HG02642 (cell line): ENCODE measurements around the gene SMARCAL1.

Source experiments
- ATAC-seq: cut with Tn5 transposase; IDR thresholded peaks from one replicate; pipeline ENCODE4 v1.9.1; 2021; ENCODE audit warnings: mild to moderate bottlenecking; ENCODE audit not compliant: unreplicated experiment, poor library complexity

SMARCAL1 gene

DNA sequence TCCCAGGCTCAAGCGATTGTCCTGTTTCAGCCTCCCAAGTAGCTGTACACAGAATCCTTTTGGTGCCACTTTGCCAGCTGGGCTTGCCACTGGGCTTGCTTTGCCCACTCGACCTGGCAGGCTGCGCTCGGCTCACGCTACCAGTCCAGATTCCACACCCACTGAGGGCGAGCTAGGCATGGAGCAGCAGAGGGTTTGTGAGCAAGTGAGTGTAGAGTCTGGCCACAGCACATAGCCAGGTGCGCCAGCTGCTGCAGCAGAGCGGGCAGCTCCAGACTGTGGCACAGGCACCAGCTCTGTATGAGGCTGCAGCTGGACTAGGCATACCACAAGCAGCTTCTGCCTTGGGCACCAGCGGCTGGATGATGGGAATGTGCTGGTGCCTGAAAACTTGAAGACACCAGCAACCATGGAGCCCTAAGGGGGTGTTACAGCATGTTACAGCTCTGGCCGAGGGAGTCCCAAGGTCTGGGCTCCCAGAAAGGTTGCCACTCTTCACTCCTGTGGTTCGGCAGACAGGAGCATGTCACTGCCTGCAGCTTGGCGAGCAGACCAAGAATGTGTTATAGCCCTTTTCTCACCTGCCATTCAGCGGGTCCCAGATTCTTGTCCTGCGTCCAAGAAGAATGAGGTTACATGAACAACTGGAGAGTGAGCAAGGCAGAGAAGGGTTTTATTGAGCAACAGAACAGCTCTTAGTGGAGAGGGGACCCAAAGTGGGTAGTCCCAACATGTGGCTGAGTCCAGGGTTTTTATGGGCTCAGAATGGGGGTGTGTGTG, 12.9 kb downstream of the SMARCAL1 start:
- ATAC-seq = no peak

DNA sequence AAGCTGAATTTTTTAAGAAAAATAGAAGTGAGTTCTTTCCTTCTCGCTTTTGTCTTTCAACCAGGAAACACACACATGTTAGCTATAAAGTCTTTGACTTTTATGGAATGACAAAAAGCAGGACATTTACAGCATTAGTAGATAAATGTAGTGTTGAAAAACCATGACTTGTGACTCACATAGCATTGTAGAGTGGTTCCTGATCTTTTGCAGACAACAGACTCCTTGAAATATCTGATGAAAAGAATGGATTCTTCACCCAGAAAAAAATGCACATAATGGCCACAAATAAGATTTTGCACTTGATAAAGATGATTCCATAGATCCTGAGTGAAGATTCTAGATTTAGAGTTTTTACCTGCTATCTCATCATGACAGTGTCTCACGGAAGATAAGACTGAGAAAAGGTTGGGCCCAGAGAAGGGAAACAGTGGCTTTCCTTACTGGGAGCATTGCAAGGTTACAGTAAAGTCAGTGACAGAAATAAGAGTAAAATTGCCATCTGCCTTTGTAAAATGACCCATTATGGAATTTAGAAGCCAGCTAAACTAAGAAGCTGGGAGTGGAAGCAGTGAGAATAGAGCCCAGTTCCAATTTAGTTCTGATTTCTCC, 14.0 kb downstream of the SMARCAL1 start:
- no peak for ATAC-seq

DNA sequence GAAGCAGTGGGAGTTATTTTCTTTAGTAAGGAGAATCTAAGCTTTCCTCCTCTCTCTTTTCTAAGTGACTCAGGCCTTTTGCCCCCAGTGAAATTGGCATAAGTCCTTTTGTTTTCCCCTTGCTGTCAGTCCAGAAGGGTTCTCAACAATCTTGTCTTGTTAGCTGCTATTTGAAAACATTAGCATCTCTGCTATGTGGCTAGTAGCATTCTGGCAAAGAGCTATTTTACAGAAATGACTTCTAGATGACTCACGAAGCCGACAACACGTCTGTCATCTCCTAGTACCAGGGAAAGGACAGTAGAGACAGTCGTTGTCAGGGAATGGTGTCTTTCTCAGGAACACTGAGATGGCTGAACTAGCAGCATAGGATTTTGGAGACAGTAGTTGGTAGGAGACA, 14.7 kb downstream of the SMARCAL1 start:
- ATAC-seq = no peak

GRCh38 chr2:216428618-216429350, 16.5 kb downstream of the SMARCAL1 start:
- ATAC-seq = no peak

- ATAC-seq = no peak
Measured at GRCh38 chr2:216429428-216429827, 17.1 kb downstream of the SMARCAL1 start.

- ATAC-seq = no peak
Measured at GRCh38 chr2:216430811-216431530, 18.7 kb downstream of the SMARCAL1 start.

DNA sequence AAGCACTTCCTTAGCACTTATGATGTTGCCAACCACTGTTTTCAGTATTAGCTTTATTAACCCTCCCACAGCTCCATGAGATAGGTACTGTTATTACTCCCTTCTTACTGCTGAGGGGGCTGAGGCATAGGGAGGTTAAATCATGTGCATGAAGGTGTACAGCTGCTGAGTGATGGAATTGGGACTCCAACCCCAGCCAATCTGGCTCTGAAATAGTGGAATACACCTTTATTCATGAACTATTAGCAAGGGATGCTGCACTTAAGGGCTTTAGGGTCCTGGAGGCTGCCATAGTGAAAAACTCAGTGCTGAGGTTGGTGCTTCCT, 19.2 kb downstream of the SMARCAL1 start:
- ATAC-seq = no peak

- ATAC-seq = no peak
Measured at GRCh38 chr2:216436383-216436782, 24.1 kb downstream of the SMARCAL1 start.

DNA sequence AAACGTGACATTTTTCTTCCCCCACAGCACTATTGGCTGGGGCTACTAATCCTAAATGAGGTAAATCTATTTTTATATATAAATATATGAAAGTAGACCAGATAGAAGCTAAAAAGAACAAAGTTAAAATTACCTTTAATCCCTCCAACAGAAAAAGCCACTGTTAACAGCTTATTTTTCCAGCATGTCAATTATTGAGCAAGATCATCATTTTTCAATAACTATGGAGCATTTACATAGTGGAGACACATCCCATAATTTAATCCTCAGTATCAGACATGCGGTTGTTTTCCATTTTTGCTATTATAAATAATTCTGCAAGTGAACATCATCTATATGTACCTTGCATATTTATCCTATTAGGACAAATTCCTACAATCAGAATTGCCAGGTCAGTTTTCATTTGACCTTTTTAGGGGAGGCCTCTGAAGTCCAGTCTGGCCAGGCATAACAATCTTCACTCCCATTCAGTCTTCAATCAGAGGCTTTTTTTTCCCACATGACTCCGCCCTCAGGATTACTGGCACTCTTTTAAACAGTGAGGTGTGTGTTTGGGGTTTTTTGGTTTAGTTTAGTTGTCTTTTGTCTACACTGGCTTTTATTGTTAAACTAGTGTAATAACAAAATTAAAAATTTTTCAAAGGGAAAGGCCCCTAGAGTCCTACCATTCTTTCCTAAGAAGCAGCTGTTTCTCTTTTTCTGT, 29.2 kb downstream of the SMARCAL1 start:
- ATAC-seq = no peak

- no peak for ATAC-seq
Measured at GRCh38 chr2:216445501-216445900, 33.2 kb downstream of the SMARCAL1 start.

DNA sequence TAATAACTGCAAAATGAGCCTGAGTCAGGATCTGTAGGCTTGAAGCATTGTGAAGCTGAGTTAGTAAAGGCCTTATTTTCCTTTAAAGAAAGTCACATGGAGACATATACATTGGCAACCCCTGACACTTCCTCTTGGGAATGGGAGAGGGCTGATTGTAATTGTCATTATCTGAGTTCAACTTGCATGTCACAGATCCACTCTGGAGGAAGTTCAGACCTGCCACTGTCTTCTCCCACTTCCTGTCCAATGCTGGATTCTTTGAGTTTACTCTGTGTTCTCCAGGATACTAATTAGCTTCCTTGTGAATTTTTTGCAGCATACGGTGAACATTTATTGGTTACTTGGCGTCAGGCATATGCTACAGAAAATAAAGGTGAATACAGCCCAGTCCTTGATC, 34.1 kb downstream of the SMARCAL1 start:
- no peak for ATAC-seq

DNA sequence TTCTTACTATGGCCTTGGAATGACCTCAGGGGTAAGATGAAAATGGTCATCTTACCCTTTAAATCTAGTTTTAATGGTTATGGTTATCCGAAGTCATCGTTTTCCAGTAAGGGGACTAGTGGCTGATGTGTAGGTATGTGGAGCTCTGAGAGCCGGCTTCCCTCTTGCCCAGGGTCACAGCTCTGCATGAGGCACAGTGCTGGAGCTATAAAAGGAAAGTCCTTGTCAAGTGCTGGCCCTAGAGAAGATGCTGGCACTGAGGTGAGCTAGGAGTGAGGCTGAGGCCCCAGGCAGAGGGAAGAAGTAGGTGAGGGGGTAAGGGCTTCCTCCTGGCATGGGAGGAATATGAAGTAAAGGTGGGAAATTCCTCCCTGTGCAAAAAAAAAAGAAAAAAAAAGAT, 35.0 kb downstream of the SMARCAL1 start:
- ATAC-seq = no peak

DNA sequence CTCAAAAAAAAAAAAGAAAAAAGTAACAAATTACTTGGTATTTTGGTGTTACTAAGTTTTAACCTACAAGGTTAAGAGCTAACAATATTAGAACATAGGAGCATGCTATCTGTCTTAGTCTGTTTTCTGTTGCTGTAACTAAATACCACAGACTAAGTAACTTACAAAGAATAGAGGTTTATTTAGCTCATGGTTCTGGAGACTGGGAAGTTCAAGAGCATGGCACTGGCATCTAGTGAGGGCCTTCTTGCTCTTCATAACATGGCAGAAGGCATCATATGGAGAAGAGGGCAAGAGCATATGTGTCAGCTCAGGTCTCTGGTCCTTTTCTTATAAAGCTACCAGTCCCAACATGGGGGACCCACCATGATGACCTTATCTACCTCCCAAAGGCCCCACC, 36.5 kb downstream of the SMARCAL1 start:
- ATAC-seq = no peak

DNA sequence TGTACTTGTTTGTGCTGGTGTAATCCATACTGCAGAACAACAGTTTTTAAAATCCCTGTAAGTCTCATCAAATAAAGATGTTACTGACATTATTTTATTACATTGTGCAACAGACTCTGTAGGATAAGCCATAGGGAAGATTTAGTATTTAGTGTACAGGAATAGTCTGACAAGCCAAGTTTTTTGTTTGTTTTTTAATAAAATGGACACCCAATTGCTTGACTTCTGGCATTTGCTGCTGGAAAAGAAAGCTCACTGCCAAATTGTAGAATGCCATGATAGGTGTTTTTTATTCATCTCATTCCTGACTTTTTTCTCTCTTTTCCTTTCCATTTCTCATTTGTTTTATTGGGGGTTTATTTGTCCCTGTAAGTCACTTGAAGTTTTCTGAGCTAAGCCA, 38.1 kb downstream of the SMARCAL1 start:
- no peak for ATAC-seq

- ATAC-seq = no peak
Measured at GRCh38 chr2:216450784-216451183, 38.5 kb downstream of the SMARCAL1 start.

DNA sequence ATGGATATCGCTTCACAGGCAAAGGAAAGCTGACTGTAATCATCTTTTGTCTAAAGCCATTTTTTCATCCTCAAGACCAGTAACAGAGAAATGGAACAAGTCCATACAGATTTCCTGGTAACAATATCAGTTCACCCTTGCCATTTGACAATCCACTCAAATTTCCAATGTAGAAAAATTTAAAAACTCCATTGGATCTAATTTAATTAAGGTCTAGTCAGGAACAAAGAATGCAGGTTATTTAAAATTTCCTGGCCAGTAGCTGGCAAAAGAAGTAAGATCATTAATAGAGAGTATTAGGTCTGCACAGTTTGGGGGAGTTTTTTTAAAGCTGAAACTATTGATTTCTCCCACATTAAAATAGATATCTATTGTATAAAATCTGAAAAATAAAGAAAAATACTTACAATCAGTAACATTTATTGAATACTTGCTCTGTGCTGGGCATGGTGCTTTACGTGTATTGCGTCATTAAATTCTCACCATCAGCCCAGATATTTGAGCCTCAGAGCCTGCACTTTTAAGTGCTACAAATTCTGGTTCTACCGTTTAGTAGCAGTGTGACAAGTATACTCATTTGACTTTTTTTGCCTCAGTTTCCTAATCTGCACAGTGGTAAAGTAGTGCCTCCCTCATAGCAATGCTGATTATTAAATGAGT, 41.8 kb downstream of the SMARCAL1 start:
- no peak for ATAC-seq

DNA sequence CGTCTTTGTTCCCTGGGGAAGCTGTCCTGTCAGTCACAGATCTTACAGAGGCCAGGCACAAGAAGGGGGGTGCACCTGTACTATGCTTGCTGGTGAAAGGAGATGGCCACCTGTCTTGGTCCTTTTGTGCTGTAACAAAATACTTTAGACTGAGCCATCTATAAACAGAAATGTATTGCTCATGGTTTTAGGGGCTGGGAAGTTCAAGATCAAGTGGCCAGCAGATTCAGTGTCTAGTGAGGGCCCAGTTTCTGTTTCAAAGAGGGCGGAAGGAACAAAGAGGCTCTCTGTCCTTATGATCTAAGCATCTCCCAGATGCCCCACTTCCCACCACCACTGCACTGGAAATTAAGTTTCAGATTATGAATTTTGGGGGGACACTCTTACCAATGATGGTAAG, 50.9 kb downstream of the SMARCAL1 start:
- no peak for ATAC-seq

DNA sequence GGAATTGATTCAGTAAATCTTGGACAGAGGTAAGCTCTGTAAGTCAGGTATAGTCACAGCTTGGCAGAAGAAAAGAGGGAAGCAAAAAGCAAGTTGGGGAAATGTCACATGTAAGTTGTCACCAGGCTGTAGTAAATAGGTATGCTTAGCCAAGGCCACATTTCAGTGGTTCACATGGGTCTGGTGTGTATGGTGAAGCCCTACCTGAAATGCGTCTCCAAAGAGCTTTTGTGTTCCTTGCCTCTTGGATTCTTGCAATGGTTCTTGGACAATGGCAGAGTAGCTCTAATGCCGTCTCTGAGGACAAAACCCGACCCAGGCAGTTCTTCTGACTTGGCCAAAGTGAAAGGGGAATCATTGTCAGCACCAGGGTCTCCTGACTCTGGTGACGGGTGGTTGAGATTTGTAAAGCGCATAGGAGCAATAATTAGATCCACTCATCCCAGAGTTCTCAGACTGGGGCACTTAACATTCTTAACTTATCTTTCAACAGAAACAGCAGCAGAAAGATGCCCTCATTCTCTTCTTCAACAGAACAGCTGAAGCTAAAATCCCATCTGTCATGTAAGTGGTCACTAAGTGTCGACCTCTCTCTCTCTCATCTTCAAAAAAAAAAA, 51.9 kb downstream of the SMARCAL1 start:
- ATAC-seq = no peak

DNA sequence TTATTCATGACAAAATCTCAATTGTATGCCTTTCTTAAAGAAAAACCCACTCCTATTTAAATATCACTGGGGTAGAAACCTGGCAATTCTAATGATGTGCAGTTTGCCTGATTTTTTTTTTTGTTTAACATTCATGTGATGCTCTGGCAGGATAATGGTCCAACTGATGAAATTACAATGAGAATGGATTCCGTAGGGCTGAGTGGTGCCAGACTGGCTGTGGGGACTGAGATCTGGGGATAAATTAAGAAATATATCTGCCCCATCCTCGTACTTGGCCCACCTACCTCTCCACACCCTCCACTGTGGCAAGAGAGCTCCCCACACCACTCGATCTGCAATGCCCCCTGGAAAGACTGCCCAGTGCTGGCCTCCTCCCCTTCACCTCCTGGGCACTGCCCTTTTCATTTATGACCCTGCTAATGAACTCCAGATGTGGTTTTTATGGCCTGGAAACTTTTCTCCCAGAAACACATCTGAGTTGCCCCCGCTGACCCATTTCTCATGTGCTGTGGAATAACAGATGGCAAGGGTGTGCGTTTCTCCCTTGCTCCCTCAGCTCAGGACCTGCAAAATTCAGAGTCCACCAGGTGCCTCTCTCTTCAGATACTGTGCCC, 53.4 kb downstream of the SMARCAL1 start:
- no peak for ATAC-seq
